HG02973 (cell line): Measurements from ENCODE around the gene THOC2.
A peak's percentile ranks its signal among the peaks of the same experiment; 100 is the strongest.
"Not testable (repeated sequence)": the region's sequence is repeated elsewhere in the genome, so short reads cannot be mapped to it uniquely, and the experiment has no call there.

Experiments used
- ATAC-seq: cut with Tn5 transposase; IDR thresholded peaks from one replicate; pipeline ENCODE4 v1.9.1; 2021; ENCODE audit warnings: moderate library complexity; ENCODE audit not compliant: unreplicated experiment

Gene THOC2

GRCh38 chrX:123738378-123738940 is 5.6 kb upstream of the THOC2 start:
- ATAC-seq, result no peak

GRCh38 chrX:123736333-123736921 is 3.6 kb upstream of the THOC2 start:
- no peak for ATAC-seq

GRCh38 chrX:123735137-123735536 is 2.3 kb upstream of the THOC2 start:
- ATAC-seq, result not testable (repeated sequence)

GRCh38 chrX:123734079-123734478 is 1.2 kb upstream of the THOC2 start:
- ATAC-seq, result not testable (repeated sequence)

- peak; percentile 19 for ATAC-seq
Observed at GRCh38 chrX:123731987-123732669, 724 bp downstream of the THOC2 start.

GRCh38 chrX:123731258-123731986 is 1.4 kb downstream of the THOC2 start:
- ATAC-seq, result no peak

GRCh38 chrX:123728554-123728953 is 4.3 kb downstream of the THOC2 start:
- ATAC-seq, result no peak

- no peak for ATAC-seq
Observed at GRCh38 chrX:123728016-123728415, 4.8 kb downstream of the THOC2 start.

- ATAC-seq, result not testable (repeated sequence)
Observed at GRCh38 chrX:123722193-123722592, 10.7 kb downstream of the THOC2 start.

GRCh38 chrX:123720486-123720885 is 12.4 kb downstream of the THOC2 start:
- ATAC-seq, result no peak

GRCh38 chrX:123713841-123714240 is 19.0 kb downstream of the THOC2 start:
- no peak for ATAC-seq

GRCh38 chrX:123713434-123713833 is 19.4 kb downstream of the THOC2 start:
- no peak for ATAC-seq

GRCh38 chrX:123711201-123711600 is 21.7 kb downstream of the THOC2 start:
- ATAC-seq, result not testable (repeated sequence)

GRCh38 chrX:123704781-123705180 is 28.1 kb downstream of the THOC2 start:
- ATAC-seq, result no peak

GRCh38 chrX:123698979-123699520 is 33.8 kb downstream of the THOC2 start:
- ATAC-seq, result no peak

- no peak for ATAC-seq
Observed at GRCh38 chrX:123696334-123696733, 36.5 kb downstream of the THOC2 start.

GRCh38 chrX:123695242-123695641 is 37.6 kb downstream of the THOC2 start:
- no peak for ATAC-seq

GRCh38 chrX:123691776-123692175 is 41.1 kb downstream of the THOC2 start:
- ATAC-seq, result no peak

- ATAC-seq, result no peak
Observed at GRCh38 chrX:123688524-123688923, 44.3 kb downstream of the THOC2 start.

GRCh38 chrX:123685232-123685631 is 47.6 kb downstream of the THOC2 start:
- ATAC-seq, result no peak

- ATAC-seq, result no peak
Observed at GRCh38 chrX:123682186-123682585, 50.7 kb downstream of the THOC2 start.
